SK-N-SH (cell line): Measurements from ENCODE around the gene RFPL3. TPM values are rescaled to one million over a fixed set of nuclear protein-coding genes. Genes with fewer than 3 reads are reported as not detected.

ENCODE experiments used
- CTCF ChIA-PET: fragments of 300-600, 350-600 bp; formaldehyde crosslinking; extraction: SDS; loops from one replicate; lab custom pipeline; 2021; lab: Yijun Ruan, JAX
- POLR2A ChIA-PET: fragments of 350-600 bp; sonication (Branson Sonifier 250); formaldehyde crosslinking; extraction: SDS; loops from one replicate; lab custom pipeline; 2020; ENCODE audit warnings: antibody characterized with exemption, inconsistent platforms; lab: Yijun Ruan, JAX
- DNase-seq: peaks from one replicate; pipeline ENCODE4 v3.0.0; 2012
- H2AFZ ChIP-seq: fragments of 200-600 bp; sonication (generic); 2 replicates; pipeline ENCODE4 v1.8.1; 2016; ENCODE audit warnings: antibody characterized with exemption, mild to moderate bottlenecking, low read depth
- H3F3A ChIP-seq: fragments of 200-600 bp; sonication (generic); replicated peaks from 2 replicates; pipeline ENCODE3; 2016; ENCODE audit warnings: antibody characterized with exemption, mild to moderate bottlenecking; ENCODE audit not compliant: insufficient read depth
- H3K27ac ChIP-seq, 2 experiments: fragments of 200-500 bp in 1 of 2; fragments of 200-600 bp in 1 of 2; sonication (Bioruptor generic) in 1 of 2; sonication (generic), shearing (Covaris generic) in 1 of 2; 2 replicates each; pipeline versions ENCODE4 v1.5.1 to v1.6.1; 2014 to 2016; ENCODE audit warnings: low read depth in 2 of 2, inconsistent platforms in 1 of 2, low read length in 1 of 2, mild to moderate bottlenecking in 1 of 2, mixed read lengths in 1 of 2
- H3K27me3 ChIP-seq: fragments of 200-600 bp; sonication (generic), shearing (Covaris generic); 2 replicates; pipeline ENCODE4 v1.6.1; 2016; ENCODE audit warnings: mixed run types; ENCODE audit not compliant: insufficient read depth
- H3K36me3 ChIP-seq, 2 experiments: fragments of 200-500 bp in 1 of 2; fragments of 200-600 bp in 1 of 2; sonication (Bioruptor generic) in 1 of 2; sonication (generic) in 1 of 2; replicated peaks in 1 of 2; 2 replicates each; pipeline versions ENCODE3 to v1.5.1; 2014 to 2016; ENCODE audit warnings: low read length in 1 of 2, mild to moderate bottlenecking in 1 of 2; ENCODE audit not compliant: insufficient read depth in 2 of 2, control insufficient read depth in 1 of 2
- H3K4me1 ChIP-seq, 2 experiments: fragments of 200-500 bp in 1 of 2; fragments of 200-600 bp in 1 of 2; sonication (Bioruptor generic) in 1 of 2; sonication (generic), shearing (Covaris generic) in 1 of 2; 2 replicates each; pipeline versions ENCODE4 v1.5.1 to v1.6.1; 2014 to 2016; ENCODE audit warnings: low read depth in 1 of 2, low read length in 1 of 2, mixed run types in 1 of 2; ENCODE audit not compliant: insufficient read depth in 2 of 2, control insufficient read depth in 1 of 2
- H3K4me2 ChIP-seq: fragments of 200-600 bp; sonication (generic), shearing (Covaris generic); 2 replicates; pipeline ENCODE4 v1.6.1; 2017; ENCODE audit warnings: mixed run types
- H3K4me3 ChIP-seq, 2 experiments: fragments of 200-500 bp in 1 of 2; fragments of 200-600 bp in 1 of 2; sonication (Bioruptor generic) in 1 of 2; sonication (generic), shearing (Covaris generic) in 1 of 2; 2 replicates each; pipeline versions ENCODE4 v1.5.1 to v1.8.1; 2014 to 2016; ENCODE audit warnings: low read depth in 2 of 2, inconsistent platforms in 1 of 2, low read length in 1 of 2, mild to moderate bottlenecking in 1 of 2, mixed read lengths in 1 of 2, moderate library complexity in 1 of 2
- H3K79me2 ChIP-seq: fragments of 200-600 bp; sonication (generic); 2 replicates; pipeline ENCODE4 v1.8.1; 2017; ENCODE audit warnings: mild to moderate bottlenecking; ENCODE audit not compliant: insufficient read depth
- H3K9ac ChIP-seq: fragments of 200-600 bp; sonication (generic); 2 replicates; pipeline ENCODE4 v1.6.1; 2017; ENCODE audit warnings: mixed run types
- H3K9me2 ChIP-seq: fragments of 200-600 bp; sonication (generic); 2 replicates; pipeline ENCODE4 v1.6.1; 2017; ENCODE audit warnings: mixed run types
- H3K9me3 ChIP-seq: fragments of 200-600 bp; sonication (generic); 2 replicates; pipeline ENCODE4 v1.6.1; 2017; ENCODE audit warnings: mixed run types, mild to moderate bottlenecking, moderate library complexity
- H4K20me1 ChIP-seq: fragments of 200-600 bp; sonication (generic); 2 replicates; pipeline ENCODE4 v1.6.1; 2017; ENCODE audit warnings: mild to moderate bottlenecking, mixed run types; ENCODE audit not compliant: insufficient read depth
- CHD2 ChIP-seq: fragments of 150-350 bp; IDR thresholded peaks from 2 replicates; pipeline ENCODE4 v1.6.1; 2018; ENCODE audit warnings: low read length; ENCODE audit not compliant: partially characterized antibody
- CTCF ChIP-seq: fragments of 200-600 bp; sonication (generic); IDR thresholded peaks from 2 replicates; pipeline ENCODE4 v1.6.1; 2017; ENCODE audit warnings: antibody characterized with exemption, mild to moderate bottlenecking, moderate library complexity
- EZH2phosphoT487 ChIP-seq: fragments of 200-600 bp; sonication (generic); IDR thresholded peaks from 2 replicates; pipeline ENCODE4 v1.6.1; 2017; ENCODE audit warnings: low read depth, mixed run types, mild to moderate bottlenecking, antibody characterized with exemption, moderate library complexity, borderline replicate concordance
- FOXJ3 ChIP-seq: sonication (generic); formaldehyde crosslinking; IDR thresholded peaks from 2 replicates; pipeline ENCODE4 v1.5.1; 2020; ENCODE audit warnings: mild to moderate bottlenecking, missing genetic modification reagents
- FOXM1 ChIP-seq: IDR thresholded peaks from 2 replicates; pipeline ENCODE4 v1.4.0; 2012; ENCODE audit warnings: low read depth, mild to moderate bottlenecking
- GATA2 ChIP-seq: sonication (generic); formaldehyde crosslinking; IDR thresholded peaks from 2 replicates; pipeline ENCODE4 v1.5.0; 2020; ENCODE audit warnings: mild to moderate bottlenecking, missing genetic modification reagents
- MEF2A ChIP-seq: IDR thresholded peaks from 2 replicates; pipeline ENCODE4 v1.4.0; 2012; ENCODE audit warnings: low read depth, borderline replicate concordance
- MXI1 ChIP-seq: IDR thresholded peaks from 2 replicates; pipeline ENCODE4 v1.6.1; 2012; ENCODE audit warnings: mild to moderate bottlenecking, low read depth, low read length, improper control_type of control experiment
- NFIC ChIP-seq: IDR thresholded peaks from 2 replicates; pipeline ENCODE4 v1.4.0; 2012; ENCODE audit warnings: borderline replicate concordance
- RAD21 ChIP-seq: IDR thresholded peaks from 2 replicates; pipeline ENCODE4 v1.6.1; 2012; ENCODE audit warnings: mild to moderate bottlenecking, low read length
- RFX5 ChIP-seq: IDR thresholded peaks from 2 replicates; pipeline ENCODE4 v1.6.1; 2012; ENCODE audit warnings: mild to moderate bottlenecking, improper control_type of control experiment, low read length
- RXRA ChIP-seq: IDR thresholded peaks from 2 replicates; pipeline ENCODE4 v1.4.0; 2012; ENCODE audit warnings: low read depth, mild to moderate bottlenecking, borderline replicate concordance
- SMC3 ChIP-seq: IDR thresholded peaks from 2 replicates; pipeline ENCODE4 v1.6.1; 2012; ENCODE audit warnings: low read depth, low read length, improper control_type of control experiment
- TAF1 ChIP-seq: IDR thresholded peaks from 2 replicates; pipeline ENCODE4 v1.6.1; 2012; ENCODE audit warnings: low read depth, mild to moderate bottlenecking, low read length, moderate library complexity, borderline replicate concordance
- TCF12 ChIP-seq: IDR thresholded peaks from 2 replicates; pipeline ENCODE4 v1.4.0; 2012
- TEAD4 ChIP-seq: IDR thresholded peaks from 2 replicates; pipeline ENCODE4 v1.4.0; 2012; ENCODE audit warnings: mild to moderate bottlenecking, borderline replicate concordance; ENCODE audit not compliant: insufficient read depth
- USF2 ChIP-seq: fragments of 150-350 bp; IDR thresholded peaks from 2 replicates; pipeline ENCODE4 v1.6.1; 2017; ENCODE audit warnings: antibody characterized with exemption, low read length, low read depth, borderline replicate concordance
- YY1 ChIP-seq: IDR thresholded peaks from 2 replicates; pipeline ENCODE4 v1.4.0; 2012; ENCODE audit warnings: low read depth, mild to moderate bottlenecking
- WGBS: methylation state at CpG from one replicate; pipeline ENCODE4 v1.1.6; 2017; ENCODE audit warnings: low lambda C conversion rate; 5-methylcytosine and 5-hydroxymethylcytosine counted together
- polyA plus RNA-seq, 3 experiments: library from polyadenylated mRNA; depleted of rRNA; stranded (reverse); fragments of >200 nt; gene quantifications; 2 replicates each; pipeline ENCODE4 v1.2.3, GENCODE V29; 2012
- TF ChIP-seq, protein P1 (sequence below): IDR thresholded peaks from 2 replicates; pipeline ENCODE4 v1.4.0; 2012; ENCODE audit warnings: low read depth, borderline replicate concordance
- TF ChIP-seq, protein P2 (sequence below): IDR thresholded peaks from 2 replicates; pipeline ENCODE4 v1.4.0; 2012; ENCODE audit warnings: low read depth, borderline replicate concordance

RFPL3 gene
- polyA plus RNA-seq, 1 of the 3 experiments (the other 2 are of a cell fraction), result not detected

GRCh38 chr22:32318361-32318760 is 39.3 kb upstream of the RFPL3 start:
- 11% methylated on average over 1 of the region's 1 CpG for WGBS
- POLR2A ChIA-PET, result no interaction called here
- Histone ChIP-seq H3K9me2 (no peaks in the 10 kb centered on the region), H3K4me2 (no peak overlapping the region), H3K9ac (no peak overlapping the region), H3K9me3 (no peaks in the 10 kb centered on the region), H2AFZ (no peak overlapping the region), H3K4me3 (no peak overlapping the region), H3F3A (no peaks in the 10 kb centered on the region), H3K27me3 (no peaks in the 10 kb centered on the region), H3K36me3 (no peaks in the 10 kb centered on the region), H3K27ac (no peak overlapping the region), H3K4me1 (no peaks in the 10 kb centered on the region), H4K20me1 (no peaks in the 10 kb centered on the region), H3K79me2 (no peaks in the 10 kb centered on the region)
- TF ChIP-seq CTCF, result no peak
- TF ChIP-seq, protein P1, sequence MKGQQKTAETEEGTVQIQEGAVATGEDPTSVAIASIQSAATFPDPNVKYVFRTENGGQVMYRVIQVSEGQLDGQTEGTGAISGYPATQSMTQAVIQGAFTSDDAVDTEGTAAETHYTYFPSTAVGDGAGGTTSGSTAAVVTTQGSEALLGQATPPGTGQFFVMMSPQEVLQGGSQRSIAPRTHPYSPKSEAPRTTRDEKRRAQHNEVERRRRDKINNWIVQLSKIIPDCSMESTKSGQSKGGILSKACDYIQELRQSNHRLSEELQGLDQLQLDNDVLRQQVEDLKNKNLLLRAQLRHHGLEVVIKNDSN, result no peak
- TF ChIP-seq SMC3, result no peak
- no peak for TF ChIP-seq NFIC
- no peak for TF ChIP-seq RXRA
- no peak for TF ChIP-seq RFX5
- TF ChIP-seq MEF2A, result no peak
- no peak for TF ChIP-seq EZH2phosphoT487
- TF ChIP-seq GATA2 (CRISPR knock-in tag), result no peak
- DNase-seq, result no peak
- CTCF ChIA-PET, result no interaction called here

DNA sequence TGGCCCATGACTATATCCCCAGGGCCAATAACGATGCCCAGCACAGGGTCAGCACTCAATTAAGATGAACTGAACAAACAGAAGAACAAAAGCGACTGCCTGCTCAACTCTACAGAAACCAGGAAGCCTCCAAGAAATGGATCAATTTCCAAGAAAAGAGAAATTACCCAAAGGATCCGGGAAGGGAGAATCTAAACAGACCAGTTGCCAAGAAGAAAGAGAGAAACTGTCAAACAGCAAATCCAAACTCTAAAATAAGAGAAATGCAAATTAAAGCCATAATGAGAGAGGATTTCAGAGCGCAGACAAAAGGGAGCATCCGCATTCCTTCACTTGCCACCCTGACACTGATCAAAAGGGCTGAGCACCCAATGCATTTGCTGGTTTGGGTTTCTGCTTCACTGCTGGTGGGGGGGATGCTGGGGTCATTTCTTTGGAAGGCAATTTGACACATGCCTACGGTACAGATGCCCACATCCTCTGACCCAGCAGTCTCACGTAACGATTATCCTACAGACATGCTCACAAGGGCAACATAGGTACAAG is 37.7 kb upstream of the RFPL3 start:
- H3K4me3 ChIP-seq, result no peak overlapping the region
- no peak overlapping the region for H3K27ac ChIP-seq
- H3K27me3 ChIP-seq, result no peaks in the 10 kb centered on the region
- peaks cover 0 to 3% of the 10 kb centered on the region in 2 experiments; a peak in 1 of 4 replicates for H3K4me1 ChIP-seq
- H3K36me3 ChIP-seq, result no peaks in the 10 kb centered on the region
- CTCF ChIA-PET, result no interaction called here
- no peaks in the 10 kb centered on the region for H3K9me3 ChIP-seq
- WGBS, result 58% methylated on average over 8 of the region's 8 CpGs
- POLR2A ChIA-PET, result no interaction called here
- H2AFZ ChIP-seq, result no peak overlapping the region
- DNase-seq, result no peak
- H3K9me2 ChIP-seq, result no peaks in the 10 kb centered on the region
- no peak overlapping the region for H3K9ac ChIP-seq
- no peaks in the 10 kb centered on the region for H4K20me1 ChIP-seq
- no peaks in the 10 kb centered on the region for H3K79me2 ChIP-seq
- no peak overlapping the region for H3K4me2 ChIP-seq
- no peaks in the 10 kb centered on the region for H3F3A ChIP-seq
- TF ChIP-seq FOXM1 (no peak), RXRA (no peak), CHD2 (no peak), TEAD4 (no peak), RFX5 (no peak), USF2 (no peak), TAF1 (no peak), MXI1 (no peak), EZH2phosphoT487 (no peak), YY1 (no peak), RAD21 (no peak), FOXJ3 (no peak), TCF12 (no peak)
- TF ChIP-seq, protein P2, sequence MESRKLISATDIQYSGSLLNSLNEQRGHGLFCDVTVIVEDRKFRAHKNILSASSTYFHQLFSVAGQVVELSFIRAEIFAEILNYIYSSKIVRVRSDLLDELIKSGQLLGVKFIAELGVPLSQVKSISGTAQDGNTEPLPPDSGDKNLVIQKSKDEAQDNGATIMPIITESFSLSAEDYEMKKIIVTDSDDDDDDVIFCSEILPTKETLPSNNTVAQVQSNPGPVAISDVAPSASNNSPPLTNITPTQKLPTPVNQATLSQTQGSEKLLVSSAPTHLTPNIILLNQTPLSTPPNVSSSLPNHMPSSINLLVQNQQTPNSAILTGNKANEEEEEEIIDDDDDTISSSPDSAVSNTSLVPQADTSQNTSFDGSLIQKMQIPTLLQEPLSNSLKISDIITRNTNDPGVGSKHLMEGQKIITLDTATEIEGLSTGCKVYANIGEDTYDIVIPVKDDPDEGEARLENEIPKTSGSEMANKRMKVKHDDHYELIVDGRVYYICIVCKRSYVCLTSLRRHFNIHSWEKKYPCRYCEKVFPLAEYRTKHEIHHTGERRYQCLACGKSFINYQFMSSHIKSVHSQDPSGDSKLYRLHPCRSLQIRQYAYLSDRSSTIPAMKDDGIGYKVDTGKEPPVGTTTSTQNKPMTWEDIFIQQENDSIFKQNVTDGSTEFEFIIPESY, result no peak
